HepG2 (cell line): Measurements from ENCODE around the gene FAM124A. TPM values are rescaled to one million over a fixed set of nuclear protein-coding genes. Genes with fewer than 3 reads are reported as not detected.

ENCODE experiments used
- ATAC-seq: fragments of 200-7000 bp; cut with Tn5 transposase; 3 replicates; pipeline ENCODE4 v1.9.1; 2020; ENCODE audit warnings: mild to moderate bottlenecking, moderate library complexity
- BruUV-seq: library from RNA; stranded (reverse); fragments of 400-500 nt; replicated peaks from 2 replicates; lab custom pipeline; 2021; lab: Mats Ljungman, UMichigan
- CTCF ChIA-PET: fragments of 300-600 bp; formaldehyde crosslinking; extraction: SDS; loops from one replicate; lab custom pipeline; 2021; ENCODE audit warnings: low total read pairs, inconsistent platforms, low intra/inter-chr PET ratio; lab: Yijun Ruan, JAX
- POLR2A ChIA-PET: fragments of 350-600 bp; sonication (Branson Sonifier 250); formaldehyde crosslinking; loops from one replicate; lab custom pipeline; 2020; ENCODE audit warnings: antibody characterized with exemption, inconsistent platforms; lab: Yijun Ruan, JAX
- DNase-seq: peaks from one replicate; pipeline ENCODE4 v3.0.0-alpha.2; 2015; ENCODE audit warnings: low spot score
- FAIRE-seq: peaks from 3 replicates; lab custom pipeline; 2011; peaks lifted over from hg19 to GRCh38; lab: Jason Lieb, UNC
- H2AFZ ChIP-seq: one replicate; pipeline ENCODE4 v1.6.1; 2011; ENCODE audit warnings: low read length, inconsistent platforms
- H3K27ac ChIP-seq: fragments of 300-600 bp; 3 replicates; pipeline ENCODE4 v1.8.0; 2011; ENCODE audit warnings: mixed run types, mild to moderate bottlenecking, mixed read lengths, low read length, inconsistent platforms; ENCODE audit not compliant: insufficient read depth; ENCODE audit errors: extremely low read length
- H3K27me3 ChIP-seq, 2 experiments: fragments of 200-600 bp in 1 of 2; 2 replicates in 1 of 2; 3 replicates in 1 of 2; pipeline versions ENCODE4 v1.6.0 to v1.8.0; 2011; ENCODE audit warnings: low read length in 2 of 2, mild to moderate bottlenecking in 2 of 2, moderate library complexity in 2 of 2, inconsistent platforms in 1 of 2; ENCODE audit not compliant: insufficient read depth in 2 of 2, control insufficient read depth in 1 of 2
- H3K36me3 ChIP-seq, 2 experiments: fragments of 200-600 bp in 1 of 2; replicated peaks in 1 of 2; 2 replicates in 1 of 2; 3 replicates in 1 of 2; pipeline versions ENCODE4 v1.5.1 to v1.8.0; 2011; ENCODE audit warnings: low read length in 2 of 2, inconsistent platforms in 1 of 2; ENCODE audit not compliant: insufficient read depth in 2 of 2, control insufficient read depth in 1 of 2
- H3K4me1 ChIP-seq: 2 replicates; pipeline ENCODE4 v1.5.1; 2012; ENCODE audit warnings: low read length, inconsistent platforms; ENCODE audit not compliant: insufficient read depth
- H3K4me2 ChIP-seq: 2 replicates; pipeline ENCODE4 v1.6.0; 2011; ENCODE audit warnings: low read depth, low read length, inconsistent platforms
- H3K4me3 ChIP-seq, 3 experiments: fragments of 200-600 bp in 1 of 3; sonication (generic), shearing (Covaris generic) in 1 of 3; replicated peaks in 1 of 3; 2 replicates each; pipeline ENCODE4 v1.5.1; 2011 to 2016; ENCODE audit warnings: low read length in 3 of 3, inconsistent platforms in 2 of 3, low read depth in 2 of 3, mild to moderate bottlenecking in 2 of 3, control low read depth in 1 of 3, mixed read lengths in 1 of 3; ENCODE audit not compliant: insufficient read depth in 1 of 3
- H3K79me2 ChIP-seq: one replicate; pipeline ENCODE4 v1.6.1; 2011; ENCODE audit warnings: low read length, inconsistent platforms; ENCODE audit not compliant: insufficient read depth
- H3K9ac ChIP-seq: 2 replicates; pipeline ENCODE4 v1.6.0; 2011; ENCODE audit warnings: mild to moderate bottlenecking, low read depth, low read length, inconsistent platforms; ENCODE audit not compliant: insufficient read depth
- H3K9me3 ChIP-seq: 2 replicates; pipeline ENCODE4 v1.5.1; 2012; ENCODE audit warnings: mild to moderate bottlenecking, low read length
- H4K20me1 ChIP-seq: 2 replicates; pipeline ENCODE4 v1.6.0; 2011; ENCODE audit warnings: inconsistent platforms, mild to moderate bottlenecking, low read length, moderate library complexity; ENCODE audit not compliant: insufficient read depth
- AKNA ChIP-seq: sonication (generic); formaldehyde crosslinking; IDR thresholded peaks from 2 replicates; pipeline ENCODE4 v1.4.0; 2020; ENCODE audit warnings: missing genetic modification reagents, borderline replicate concordance
- E2F5 ChIP-seq: sonication (generic); formaldehyde crosslinking; conservative IDR thresholded peaks from 2 replicates; pipeline ENCODE4 v1.4.0; 2020; ENCODE audit warnings: missing genetic modification reagents
- IRF1 ChIP-seq: sonication (generic); formaldehyde crosslinking; IDR thresholded peaks from 2 replicates; pipeline ENCODE4 v1.4.0; 2020; ENCODE audit warnings: low read depth, mild to moderate bottlenecking, missing genetic modification reagents
- NFE2L2 ChIP-seq: fragments of 150-350 bp; IDR thresholded peaks from 2 replicates; pipeline ENCODE4 v1.6.1; 2014; ENCODE audit warnings: low read length
- PITX1 ChIP-seq: sonication (generic); formaldehyde crosslinking; IDR thresholded peaks from 2 replicates; pipeline ENCODE4 v1.5.1; 2020; ENCODE audit warnings: mild to moderate bottlenecking, missing genetic modification reagents
- SNAPC5 ChIP-seq: sonication (generic); formaldehyde crosslinking; IDR thresholded peaks from 2 replicates; pipeline ENCODE4 v1.8.1; 2023; ENCODE audit warnings: mild to moderate bottlenecking, missing genetic modification reagents, borderline replicate concordance
- SP5 ChIP-seq: IDR thresholded peaks from 2 replicates; pipeline ENCODE4 v1.6.1; 2016; ENCODE audit warnings: low read depth, borderline replicate concordance
- SPEN ChIP-seq: sonication (generic); formaldehyde crosslinking; IDR thresholded peaks from 2 replicates; pipeline ENCODE4 v1.5.1; 2020; ENCODE audit warnings: low read depth, mild to moderate bottlenecking, missing genetic modification reagents
- SRY ChIP-seq: sonication (generic); formaldehyde crosslinking; IDR thresholded peaks from 2 replicates; pipeline ENCODE4 v1.8.0; 2022; ENCODE audit warnings: mild to moderate bottlenecking, missing genetic modification reagents
- ZFP37 ChIP-seq: sonication (generic); formaldehyde crosslinking; IDR thresholded peaks from 2 replicates; pipeline ENCODE4 v1.4.0; 2020; ENCODE audit warnings: missing genetic modification reagents, borderline replicate concordance
- ZNF234 ChIP-seq: sonication (generic); formaldehyde crosslinking; conservative IDR thresholded peaks from 2 replicates; pipeline ENCODE4 v1.5.1; 2020; ENCODE audit warnings: mild to moderate bottlenecking, missing genetic modification reagents
- ZNF430 ChIP-seq: sonication (generic); formaldehyde crosslinking; IDR thresholded peaks from 2 replicates; pipeline ENCODE4 v1.9.0; 2021; ENCODE audit warnings: mild to moderate bottlenecking, missing genetic modification reagents
- ZNF639 ChIP-seq: conservative IDR thresholded peaks from 2 replicates; pipeline ENCODE4 v1.6.1; 2018; ENCODE audit warnings: missing genetic modification reagents
- ZNF746 ChIP-seq: sonication (generic); formaldehyde crosslinking; IDR thresholded peaks from 2 replicates; pipeline ENCODE4 v1.8.0; 2022; ENCODE audit warnings: mild to moderate bottlenecking, missing genetic modification reagents
- WGBS: methylation state at CpG from one replicate; pipeline ENCODE4 v1.1.6; 2017; ENCODE audit warnings: low lambda C conversion rate; 5-methylcytosine and 5-hydroxymethylcytosine counted together
- in situ Hi-C: cut with HindIII; loops from 2 replicates; pipeline ENCODE4 v1.10.0; 2017; ENCODE audit warnings: low pct_unique_long_range_greater_than_20kb; ENCODE audit not compliant: extremely low pct_ligation_motif_present
- intact Hi-C: fragments of 100-400 bp; cut with micrococcal nuclease; formaldehyde crosslinking; loops from one replicate; pipeline ENCODE4 v1.10.0; 2022; ENCODE audit not compliant: unreplicated experiment
- polyA plus RNA-seq, 8 experiments: library from polyadenylated mRNA; depleted of rRNA in 3 of 8; stranded (reverse) in 7 of 8; unstranded in 1 of 8; fragments of >200 nt; fragmentation: Illumina TruSeq in 4 of 8; extraction: Trizol in 4 of 8; gene quantifications; 2 replicates each; pipeline versions ENCODE4 v1.2.1 to v1.2.3, GENCODE V29; 2011 to 2016; ENCODE audit warnings: low read depth in 4 of 8, missing spikeins in 1 of 8, mixed read lengths in 1 of 8; ENCODE audit not compliant: insufficient read depth in 1 of 8
- total RNA-seq, 5 experiments: library from RNA; depleted of rRNA; stranded (reverse); fragments of >200 nt; fragmentation: Illumina TruSeq; extraction: Trizol; gene quantifications; 2 replicates each; pipeline ENCODE4 v1.2.3, GENCODE V29; 2016; ENCODE audit warnings: low read depth in 1 of 5

Gene FAM124A
- total and polyA plus RNA-seq, 2 of the 13 experiments (the other 11 are each of a cell fraction or from before 2014, with no cell fraction given) = not detected

- no peak overlapping the region for H3K4me3 ChIP-seq
- H3K36me3 ChIP-seq = no peaks in the 10 kb centered on the region
- no peak for FAIRE-seq
- H3K4me1 ChIP-seq = no peaks in the 10 kb centered on the region
- ChIA-PET CTCF (no interaction called here), POLR2A (no interaction called here)
- intact Hi-C loops = no loop called here
- WGBS = 21% methylated on average over 5 of the region's 5 CpGs
- H3K79me2 ChIP-seq = no peaks in the 10 kb centered on the region
- H4K20me1 ChIP-seq = no peaks in the 10 kb centered on the region
- no peak for DNase-seq
- no peak overlapping the region for H3K27ac ChIP-seq
- H3K27me3 ChIP-seq = peaks cover 0 to 3% of the 10 kb centered on the region in 2 experiments; a peak in 1 of 5 replicates
- H3K4me2 ChIP-seq = no peak overlapping the region
- no peaks in the 10 kb centered on the region for H3K9me3 ChIP-seq
- no peak for ATAC-seq
- no peak overlapping the region for H2AFZ ChIP-seq
- TF ChIP-seq ZNF234 (CRISPR knock-in tag) (no peak), E2F5 (CRISPR knock-in tag) (no peak), SP5 (CRISPR knock-in tag) (no peak), SRY (no peak), SNAPC5 (CRISPR knock-in tag) (no peak), ZNF430 (CRISPR knock-in tag) (no peak), SPEN (CRISPR knock-in tag) (no peak), ZFP37 (CRISPR knock-in tag) (no peak), PITX1 (CRISPR knock-in tag) (no peak), ZNF746 (CRISPR knock-in tag) (no peak), AKNA (CRISPR knock-in tag) (no peak), ZNF639 (no peak), IRF1 (CRISPR knock-in tag) (no peak), NFE2L2 (no peak)
- in situ Hi-C loops = no loop called here
- no TSS peak for BruUV-seq
- H3K9ac ChIP-seq = no peak overlapping the region
Observed at GRCh38 chr13:51179432-51179971, 42.7 kb upstream of the FAM124A start.
